AG09309 (cell line): Measurements from ENCODE around the gene REPS1.
"Not testable (repeated sequence)": the region's sequence is repeated elsewhere in the genome, so short reads cannot be mapped to it uniquely, and the experiment has no call there.

Experiments used
- DNase-seq: peaks from one replicate; pipeline ENCODE4 v3.0.0-alpha.2; 2010; ENCODE audit warnings: low read depth
- H3K4me3 ChIP-seq: 2 replicates; pipeline ENCODE4 v1.5.1; 2011; ENCODE audit warnings: mild to moderate bottlenecking, low read depth, low read length, moderate library complexity; ENCODE audit not compliant: control insufficient read depth
- TF ChIP-seq, protein P1 (sequence below): IDR thresholded peaks from 2 replicates; pipeline ENCODE4 v1.5.1; 2011; ENCODE audit warnings: mild to moderate bottlenecking, low read depth, low read length, inconsistent platforms; ENCODE audit not compliant: insufficient read depth, control insufficient read depth; ENCODE audit errors: missing control alignments

The REPS1 gene

DNA sequence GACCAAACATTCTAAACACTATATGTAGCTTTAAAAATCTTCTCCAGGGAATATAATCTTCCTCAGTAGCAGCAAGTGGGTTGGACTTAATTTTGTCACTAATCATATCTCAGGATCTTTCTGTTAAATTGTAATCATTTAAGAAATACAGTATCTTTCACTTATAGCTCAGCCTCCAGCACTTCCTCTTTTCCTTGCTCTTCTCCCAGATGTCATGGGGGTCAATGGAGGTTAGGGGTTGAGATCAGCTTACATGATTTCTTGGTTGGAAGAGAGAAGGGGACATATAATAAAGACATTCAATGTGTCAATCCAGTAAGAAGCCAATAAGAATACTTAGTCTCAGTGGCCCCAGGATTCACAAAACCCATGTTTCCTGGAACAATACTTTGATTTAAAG lies 15.7 kb upstream of the REPS1 start:
- no peak for DNase-seq
- no peak overlapping the region for H3K4me3 ChIP-seq
- TF ChIP-seq, protein P1, sequence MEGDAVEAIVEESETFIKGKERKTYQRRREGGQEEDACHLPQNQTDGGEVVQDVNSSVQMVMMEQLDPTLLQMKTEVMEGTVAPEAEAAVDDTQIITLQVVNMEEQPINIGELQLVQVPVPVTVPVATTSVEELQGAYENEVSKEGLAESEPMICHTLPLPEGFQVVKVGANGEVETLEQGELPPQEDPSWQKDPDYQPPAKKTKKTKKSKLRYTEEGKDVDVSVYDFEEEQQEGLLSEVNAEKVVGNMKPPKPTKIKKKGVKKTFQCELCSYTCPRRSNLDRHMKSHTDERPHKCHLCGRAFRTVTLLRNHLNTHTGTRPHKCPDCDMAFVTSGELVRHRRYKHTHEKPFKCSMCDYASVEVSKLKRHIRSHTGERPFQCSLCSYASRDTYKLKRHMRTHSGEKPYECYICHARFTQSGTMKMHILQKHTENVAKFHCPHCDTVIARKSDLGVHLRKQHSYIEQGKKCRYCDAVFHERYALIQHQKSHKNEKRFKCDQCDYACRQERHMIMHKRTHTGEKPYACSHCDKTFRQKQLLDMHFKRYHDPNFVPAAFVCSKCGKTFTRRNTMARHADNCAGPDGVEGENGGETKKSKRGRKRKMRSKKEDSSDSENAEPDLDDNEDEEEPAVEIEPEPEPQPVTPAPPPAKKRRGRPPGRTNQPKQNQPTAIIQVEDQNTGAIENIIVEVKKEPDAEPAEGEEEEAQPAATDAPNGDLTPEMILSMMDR, result no peak

- no peak for DNase-seq
- TF ChIP-seq, protein P1, result no peak
Measured at GRCh38 chr6:138999949-139000725, 12.1 kb upstream of the REPS1 start.

GRCh38 chr6:138997136-138997535 lies 9.1 kb upstream of the REPS1 start:
- H3K4me3 ChIP-seq, result no peak overlapping the region
- TF ChIP-seq, protein P1, result no peak
- no peak for DNase-seq

More at GRCh38 chr6:138999949-139000725, 12.1 kb upstream of the REPS1 start:
- H3K4me3 ChIP-seq, result no peak overlapping the region

GRCh38 chr6:138996524-138996923 lies 8.5 kb upstream of the REPS1 start:
- TF ChIP-seq, protein P1, result no peak
- no peak overlapping the region for H3K4me3 ChIP-seq
- DNase-seq, result no peak

DNA sequence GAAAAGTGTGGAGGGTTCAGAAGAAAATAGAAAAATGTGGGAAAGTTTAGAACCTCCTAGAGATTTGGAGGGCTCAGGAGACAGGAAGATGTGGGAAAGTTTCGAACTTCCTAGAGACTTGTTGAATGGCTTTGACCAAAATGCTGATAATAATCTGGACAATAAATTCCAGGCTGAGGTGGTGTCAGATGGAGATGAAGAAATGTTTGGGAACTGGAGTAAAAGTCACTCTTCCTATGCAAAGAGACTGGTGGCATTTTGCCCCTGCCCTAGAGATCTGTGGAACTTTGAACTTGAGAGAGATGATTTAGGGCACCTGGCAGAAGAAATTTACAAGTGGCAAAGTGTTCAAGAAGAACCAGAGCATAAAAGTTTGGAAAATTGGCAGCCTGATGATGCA lies 5.4 kb upstream of the REPS1 start:
- DNase-seq, H3K4me3 ChIP-seq: not testable (repeated sequence)

- DNase-seq, result not testable (repeated sequence)
Measured at GRCh38 chr6:138992965-138993364, 4.9 kb upstream of the REPS1 start.

DNA sequence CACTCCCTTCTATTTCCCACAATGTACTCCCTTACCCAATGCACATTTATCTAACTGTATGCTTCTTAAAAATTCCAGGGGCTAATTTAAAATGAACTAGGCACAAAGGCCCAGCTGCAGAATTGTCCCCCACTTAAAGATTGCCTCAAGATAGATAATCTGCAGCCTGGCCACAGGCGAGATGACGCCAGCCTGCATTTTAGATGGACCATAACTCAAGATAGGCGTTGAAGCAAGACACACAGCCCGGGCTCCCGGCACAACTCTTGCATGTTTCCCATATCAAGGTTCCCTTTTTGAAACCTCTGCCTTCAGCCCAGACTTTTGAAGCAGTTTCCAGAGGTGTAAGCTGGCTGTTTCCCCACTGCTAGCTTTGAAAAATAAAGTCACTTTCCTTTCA lies 3.2 kb upstream of the REPS1 start:
- no peak for DNase-seq
- TF ChIP-seq, protein P1, result no peak
- H3K4me3 ChIP-seq, result no peak overlapping the region

More at GRCh38 chr6:138992965-138993364, 4.9 kb upstream of the REPS1 start:
- not testable (repeated sequence) for H3K4me3 ChIP-seq
